GM12892 (cell line): ENCODE data around the gene NRXN3.

ENCODE experiments used
- POLR2A ChIP-seq: IDR thresholded peaks from 2 replicates; pipeline ENCODE4 v1.6.1; 2011; ENCODE audit warnings: low read depth, low read length, control low read depth
- TAF1 ChIP-seq: IDR thresholded peaks from 2 replicates; pipeline ENCODE4 v1.6.1; 2011; ENCODE audit warnings: low read depth, mild to moderate bottlenecking, control low read depth, low read length, borderline replicate concordance

DNA sequence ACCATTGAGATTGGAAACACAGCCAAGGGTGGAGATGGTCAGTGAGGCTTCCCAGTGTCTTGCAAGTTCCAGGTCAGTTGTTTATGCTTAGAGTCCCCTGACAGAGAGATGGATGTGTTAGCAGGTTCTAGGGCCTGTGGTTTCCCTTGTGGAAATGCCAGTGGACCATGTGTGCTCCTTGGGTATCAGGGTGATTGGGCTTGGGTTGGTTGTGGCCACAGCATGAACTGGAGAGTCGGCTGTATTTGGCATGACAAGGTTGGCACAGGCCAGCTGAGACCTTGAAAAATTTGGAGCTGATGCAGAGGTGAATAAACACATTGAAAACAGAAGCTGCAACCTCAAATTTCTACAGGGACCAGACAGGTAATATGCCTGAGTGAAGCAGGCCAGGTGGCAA is 1373.2 kb downstream of the NRXN3 start:
- TF ChIP-seq TAF1, result no peak
- no peak for TF ChIP-seq POLR2A
